H1 (cell line): ENCODE results near the gene PPM1G. TPM values are rescaled to one million over a fixed set of nuclear protein-coding genes. Genes with fewer than 3 reads are reported as not detected.

ENCODE experiments used
- CHD7 ChIP-seq: fragments of 300-600 bp; sonication (generic); IDR thresholded peaks from 2 replicates; pipeline ENCODE4 v1.7.1; 2012; ENCODE audit warnings: low read length, moderate library complexity, mild to moderate bottlenecking, inconsistent platforms; ENCODE audit not compliant: insufficient replicate concordance
- USF2 ChIP-seq: IDR thresholded peaks from 2 replicates; pipeline ENCODE4 v1.6.1; 2011; ENCODE audit warnings: low read length, improper control_type of control experiment
- polyA plus RNA-seq, 7 experiments: library from polyadenylated mRNA; depleted of rRNA in 3 of 7; stranded (reverse) in 5 of 7; unstranded in 2 of 7; fragments of >200 nt in 5 of 7; fragments of 200-250 nt in 2 of 7; gene quantifications; 1 replicate in 5 of 7; 2 replicates in 1 of 7; 4 replicates in 1 of 7; pipeline versions ENCODE4 v1.2.1 to v1.2.3, GENCODE V29; 2011 to 2013; ENCODE audit warnings: missing spikeins in 2 of 7, mixed read lengths in 2 of 7
- total RNA-seq: library from RNA; stranded (reverse); fragmentation: NEBNext Ultra II Directional; extraction: Animal tissue kit (Norgen Biotek cat#: 25700); gene quantifications from 2 replicates; pipeline ENCODE4 v1.2.1, GENCODE V29; 2021

The PPM1G gene
- total and polyA plus RNA-seq, 2 of the 8 experiments (the other 6 are each of a cell fraction or from before 2014, with no cell fraction given) = 73.3 to 203 TPM

GRCh38 chr2:27412419-27413152, 3.2 kb upstream of the PPM1G start (continued):
- TF ChIP-seq CHD7 (no peak), USF2 (no peak)
- TF ChIP-seq, all 59 proteins: peak for 0
